ENCODE data around the gene ZNF558. TPM values are rescaled to one million over a fixed set of nuclear protein-coding genes. Genes with fewer than 3 reads are reported as not detected.

ZNF558 gene
- total and polyA plus RNA-seq, 2 of the 8 experiments (the other 6 are each of a cell fraction or from before 2014, with no cell fraction given): 4.3 to 14.3 TPM

DNA sequence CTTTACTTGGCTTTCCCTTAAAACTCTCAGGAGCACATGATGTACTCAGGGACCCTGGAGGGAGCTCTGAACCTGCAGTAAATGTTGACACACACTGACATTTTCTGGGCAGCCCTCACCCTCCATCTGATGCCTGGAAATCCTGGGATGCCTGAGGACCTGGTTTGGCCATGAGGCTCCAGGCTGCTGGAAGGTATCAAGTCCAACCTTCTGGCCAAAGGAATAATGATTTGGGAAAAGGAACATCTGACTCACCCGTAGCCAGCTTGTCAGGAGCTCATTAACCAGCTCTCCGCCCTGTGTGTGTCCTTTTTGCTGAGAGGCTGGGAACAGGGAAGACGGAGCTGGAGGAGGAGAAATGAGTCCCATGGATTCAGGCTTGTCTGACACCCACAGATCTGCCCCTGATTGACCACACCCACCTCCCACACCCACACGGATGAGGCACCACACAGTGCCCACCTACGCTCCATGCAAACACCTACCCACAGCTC lies 10.3 kb downstream of the ZNF558 start:
- no peak overlapping the region for H2BK12ac ChIP-seq (ENCODE audit: low read depth, low read length)
- H3K4me1 ChIP-seq (replicated peaks in 1 of 4; ENCODE audit: control insufficient read depth in 3 of 4, insufficient read depth in 4 of 4, low read length in 3 of 4): no peaks in the 10 kb centered on the region
- H3K23ac ChIP-seq (ENCODE audit: insufficient read length): no peak overlapping the region
- no peaks in the 10 kb centered on the region for H3K23me2 ChIP-seq (ENCODE audit: low read depth, low read length)
- no peak overlapping the region for H3K56ac ChIP-seq (replicated peaks; ENCODE audit: insufficient read length, low read depth, low read length)
- H4K91ac ChIP-seq (replicated peaks; ENCODE audit: insufficient read length, low read length): no peak overlapping the region
- peaks cover 4 to 86% (median 39%) of the 10 kb centered on the region in 4 experiments; a peak in 6 of 8 replicates for H3K36me3 ChIP-seq (ENCODE audit: control insufficient read depth in 2 of 4, insufficient read depth in 4 of 4, low read length in 3 of 4)
- H3K18ac ChIP-seq (ENCODE audit: extremely low read depth, low read length): no peak overlapping the region
- no peak overlapping the region for H4K8ac ChIP-seq (ENCODE audit: extremely low read depth, insufficient read depth, low read length)
- H3K4me2 ChIP-seq (ENCODE audit: insufficient read depth in 1 of 2, low read depth in 2 of 2, low read length in 2 of 2): no peak overlapping the region
- no peak overlapping the region for H3K4me3 ChIP-seq (ENCODE audit: extremely low read depth in 1 of 4, insufficient read depth in 2 of 4, low read depth in 3 of 4, low read length in 4 of 4)
- no peak overlapping the region for H2AFZ ChIP-seq (ENCODE audit: low read length)
- no peak overlapping the region for H2BK120ac ChIP-seq (replicated peaks; ENCODE audit: low read depth, low read length)
- no peak overlapping the region for H3K27ac ChIP-seq (ENCODE audit: low read depth, low read length)
- H2BK20ac ChIP-seq (ENCODE audit: low read length): no peak overlapping the region
- POLR2A ChIA-PET (ENCODE audit: partially characterized antibody): no interaction called here
- no peak overlapping the region for H3K4ac ChIP-seq (replicated peaks; ENCODE audit: insufficient read length, low read depth, low read length)
- H3K79me2 ChIP-seq (ENCODE audit: control insufficient read depth in 1 of 2, insufficient read depth in 2 of 2, low read length in 2 of 2): no peaks in the 10 kb centered on the region
- no peak for TF ChIP-seq POLR2AphosphoS5 (IDR thresholded peaks at IDR 0.05; ENCODE audit: low read depth, low read length)
- no peak for TF ChIP-seq SP2 (IDR thresholded peaks at IDR 0.05; ENCODE audit: low read length)
- TF ChIP-seq EGR1 (IDR thresholded peaks at IDR 0.05; ENCODE audit: borderline replicate concordance, low read depth, low read length): no peak
- TF ChIP-seq CEBPB (IDR thresholded peaks at IDR 0.05; ENCODE audit: low read depth, low read length): no peak
- TF ChIP-seq HDAC6 (IDR thresholded peaks at IDR 0.05; ENCODE audit: low read depth, low read length): no peak
- DNase-seq (ENCODE audit: low read depth in 1 of 2, low spot score in 2 of 2) (no peak), FAIRE-seq (no peak)
- H3K79me1 ChIP-seq (ENCODE audit: low read depth, low read length): no peaks in the 10 kb centered on the region
- H2BK15ac ChIP-seq (ENCODE audit: low read length): no peak overlapping the region
- H3K9me3 ChIP-seq (ENCODE audit: insufficient read depth in 2 of 2, low read depth in 1 of 2, low read length in 1 of 2): peaks cover 20 to 35% of the 10 kb centered on the region in 2 experiments; a peak in 3 of 4 replicates
- CTCF ChIA-PET (ENCODE audit: partially characterized antibody): no interaction called here
- 95% methylated on average over 5 of the region's 5 CpGs; no CpG with 5 or more reads in 1 of the 2 experiments for WGBS, 2 experiments (ENCODE audit: extremely low coverage in 1 of 2, insufficient coverage in 1 of 2, insufficient read length in 1 of 2, insufficient replicate concordance in 2 of 2, low coverage in 1 of 2, low lambda C conversion rate in 2 of 2, missing lambda C conversion rate in 1 of 2)
- H3K27me3 ChIP-seq (replicated peaks in 1 of 4; ENCODE audit: control insufficient read depth in 3 of 4, extremely low read depth in 1 of 4, insufficient read depth in 3 of 4, low read length in 3 of 4): no peaks in the 10 kb centered on the region
- no peak overlapping the region for H2AK5ac ChIP-seq (ENCODE audit: low read depth, low read length)
- H4K5ac ChIP-seq (ENCODE audit: insufficient read length, low read depth, low read length): no peak overlapping the region
- H3K14ac ChIP-seq (ENCODE audit: insufficient read length): no peak overlapping the region
- H3K9ac ChIP-seq (replicated peaks in 1 of 4; ENCODE audit: extremely low read depth in 1 of 4, low read depth in 3 of 4, low read length in 3 of 4): no peak overlapping the region
- H2BK5ac ChIP-seq (ENCODE audit: low read depth, low read length): no peak overlapping the region
- H4K20me1 ChIP-seq (replicated peaks in 1 of 2; ENCODE audit: control insufficient read depth in 1 of 2, insufficient read depth in 2 of 2, low read length in 2 of 2): no peaks in the 10 kb centered on the region
